ENCODE measurements around the gene GMPS. TPM values are rescaled to one million over a fixed set of nuclear protein-coding genes. Genes with fewer than 3 reads are reported as not detected.
"Not testable (repeated sequence)": the region's sequence is repeated elsewhere in the genome, so short reads cannot be mapped to it uniquely, and the experiment has no call there.

GMPS gene
- total and polyA plus RNA-seq, 2 of the 8 experiments (the other 6 are each of a cell fraction or from before 2014, with no cell fraction given) = 57.7 to 175 TPM

- no peak for TF ChIP-seq EGR1 (IDR thresholded peaks at IDR 0.05; ENCODE audit: borderline replicate concordance, low read depth, low read length)
Observed at GRCh38 chr3:155870133-155870944, at the start of gene GMPS (continued).

GRCh38 chr3:155828490-155829098 is 41.9 kb upstream of the GMPS start:
- H4K20me1 ChIP-seq (replicated peaks in 1 of 2; ENCODE audit: control insufficient read depth in 1 of 2, insufficient read depth in 2 of 2, low read length in 2 of 2); H2BK15ac ChIP-seq (ENCODE audit: low read length); H3K18ac ChIP-seq (ENCODE audit: extremely low read depth, low read length); DNase-seq (ENCODE audit: low read depth in 1 of 2, low spot score in 2 of 2); H3K4me2 ChIP-seq (ENCODE audit: insufficient read depth in 1 of 2, low read depth in 2 of 2, low read length in 2 of 2); H3K23me2 ChIP-seq (ENCODE audit: low read depth, low read length); H3K79me1 ChIP-seq (ENCODE audit: low read depth, low read length); H3K4me3 ChIP-seq (ENCODE audit: extremely low read depth in 1 of 4, insufficient read depth in 2 of 4, low read depth in 3 of 4, low read length in 4 of 4); POLR2A ChIA-PET (ENCODE audit: partially characterized antibody); H3K36me3 ChIP-seq (ENCODE audit: control insufficient read depth in 2 of 4, insufficient read depth in 4 of 4, low read length in 3 of 4); H2BK5ac ChIP-seq (ENCODE audit: low read depth, low read length); H4K5ac ChIP-seq (ENCODE audit: insufficient read length, low read depth, low read length); H3K4me1 ChIP-seq (replicated peaks in 1 of 4; ENCODE audit: control insufficient read depth in 3 of 4, insufficient read depth in 4 of 4, low read length in 3 of 4); H2BK12ac ChIP-seq (ENCODE audit: low read depth, low read length); H3K14ac ChIP-seq (ENCODE audit: insufficient read length); H2BK20ac ChIP-seq (ENCODE audit: low read length); H3K27ac ChIP-seq (ENCODE audit: low read depth, low read length); H3K23ac ChIP-seq (ENCODE audit: insufficient read length); H4K8ac ChIP-seq (ENCODE audit: extremely low read depth, insufficient read depth, low read length); H3K27me3 ChIP-seq (replicated peaks in 1 of 4; ENCODE audit: control insufficient read depth in 3 of 4, extremely low read depth in 1 of 4, insufficient read depth in 3 of 4, low read length in 3 of 4); H3K4ac ChIP-seq (replicated peaks; ENCODE audit: insufficient read length, low read depth, low read length); H3K9ac ChIP-seq (replicated peaks in 1 of 4; ENCODE audit: extremely low read depth in 1 of 4, low read depth in 3 of 4, low read length in 3 of 4); H2AFZ ChIP-seq (ENCODE audit: low read length); H3K79me2 ChIP-seq (ENCODE audit: control insufficient read depth in 1 of 2, insufficient read depth in 2 of 2, low read length in 2 of 2); H3K56ac ChIP-seq (replicated peaks; ENCODE audit: insufficient read length, low read depth, low read length); H2BK120ac ChIP-seq (replicated peaks; ENCODE audit: low read depth, low read length); H3K9me3 ChIP-seq (ENCODE audit: insufficient read depth in 2 of 2, low read depth in 1 of 2, low read length in 1 of 2); FAIRE-seq; H2AK5ac ChIP-seq (ENCODE audit: low read depth, low read length); H4K91ac ChIP-seq (replicated peaks; ENCODE audit: insufficient read length, low read length): not testable (repeated sequence)
- CTCF ChIA-PET (ENCODE audit: partially characterized antibody) = interaction anchor here (1.4 kb wide), 1 partner anchor 22 kb away, joined by 4 read pairs; the partner anchor contains the start of gene C3orf33
- WGBS, 2 experiments (ENCODE audit: extremely low coverage in 1 of 2, insufficient coverage in 1 of 2, insufficient read length in 1 of 2, insufficient replicate concordance in 2 of 2, low coverage in 1 of 2, low lambda C conversion rate in 2 of 2, missing lambda C conversion rate in 1 of 2) = 97% methylated on average over 8 of the region's 13 CpGs; no CpG with 5 or more reads in 1 of the 2 experiments

Measured in H1 (cell line).